GM18907 (cell line): ENCODE measurements around the gene SRMS.
"Not testable (repeated sequence)": the region's sequence is repeated elsewhere in the genome, so short reads cannot be mapped to it uniquely, and the experiment has no call there.

ENCODE experiments used
- ATAC-seq: cut with Tn5 transposase; IDR thresholded peaks from one replicate; pipeline ENCODE4 v1.9.1; 2021; ENCODE audit warnings: mild to moderate bottlenecking, moderate library complexity; ENCODE audit not compliant: unreplicated experiment

The SRMS gene

GRCh38 chr20:63579017-63579694, 31.6 kb upstream of the SRMS start:
- no peak for ATAC-seq

GRCh38 chr20:63578224-63579016, 30.9 kb upstream of the SRMS start:
- no peak for ATAC-seq

- ATAC-seq, result no peak
These were observed 29.9 kb upstream of the SRMS start for GRCh38 chr20:63577317-63577894.

- ATAC-seq, result no peak
These were observed 28.8 kb upstream of the SRMS start for GRCh38 chr20:63576311-63576710.

GRCh38 chr20:63574829-63575743, 27.5 kb upstream of the SRMS start:
- ATAC-seq, result no peak

GRCh38 chr20:63574156-63574828, 26.7 kb upstream of the SRMS start, which contains the start of gene HELZ2:
HELZ2 (minus strand) TSS chr20:63574239; CDS start chr20:63572385, 1,854 bp downstream.
- peak; percentile 44 for ATAC-seq

GRCh38 chr20:63573647-63574131, 26.1 kb upstream of the SRMS start:
- ATAC-seq, result no peak

- ATAC-seq, result no peak
These were observed 25.5 kb upstream of the SRMS start for GRCh38 chr20:63572788-63573646.

GRCh38 chr20:63572071-63572787, 24.7 kb upstream of the SRMS start:
- ATAC-seq, result no peak

- not testable (repeated sequence) for ATAC-seq
These were observed 23.5 kb upstream of the SRMS start for GRCh38 chr20:63571087-63571478.

GRCh38 chr20:63570281-63571086, 22.9 kb upstream of the SRMS start:
- no peak for ATAC-seq

GRCh38 chr20:63568986-63569949, 21.7 kb upstream of the SRMS start:
- no peak for ATAC-seq

- peak; percentile 29 for ATAC-seq
These were observed 20.8 kb upstream of the SRMS start for GRCh38 chr20:63568170-63568981.

- ATAC-seq, result peak; percentile 69
These were observed 20.0 kb upstream of the SRMS start for GRCh38 chr20:63567386-63568169.

- ATAC-seq, result no peak
These were observed 19.5 kb upstream of the SRMS start for GRCh38 chr20:63567136-63567385.
